ENCODE measurements around the gene NEURL1.
A peak's percentile ranks its signal among the peaks of the same experiment; 100 is the strongest.
"Not testable (repeated sequence)": the region's sequence is repeated elsewhere in the genome, so short reads cannot be mapped to it uniquely, and the experiment has no call there.

The NEURL1 gene

DNA sequence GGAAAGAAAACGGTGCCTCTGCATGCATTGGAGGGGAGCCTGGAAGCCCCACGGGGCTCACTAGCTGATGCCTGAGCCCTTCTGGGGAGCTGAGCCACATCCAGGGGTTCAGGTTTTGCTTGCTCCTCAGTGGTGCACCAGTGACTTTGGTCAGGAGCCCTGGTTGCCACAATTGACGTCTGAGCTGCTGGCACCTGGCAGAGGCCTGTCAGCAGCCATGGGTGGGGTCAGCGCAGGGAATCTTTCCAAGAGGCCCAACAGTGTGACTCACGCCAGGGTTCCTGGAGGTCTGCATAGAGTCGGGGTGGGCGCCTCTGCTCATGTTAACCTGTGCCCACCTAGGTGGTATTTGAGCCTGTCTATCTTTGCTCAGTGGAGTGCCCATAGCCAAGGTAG lies 138.7 kb downstream of the NEURL1 start:
- no peak for DNase-seq

DNA sequence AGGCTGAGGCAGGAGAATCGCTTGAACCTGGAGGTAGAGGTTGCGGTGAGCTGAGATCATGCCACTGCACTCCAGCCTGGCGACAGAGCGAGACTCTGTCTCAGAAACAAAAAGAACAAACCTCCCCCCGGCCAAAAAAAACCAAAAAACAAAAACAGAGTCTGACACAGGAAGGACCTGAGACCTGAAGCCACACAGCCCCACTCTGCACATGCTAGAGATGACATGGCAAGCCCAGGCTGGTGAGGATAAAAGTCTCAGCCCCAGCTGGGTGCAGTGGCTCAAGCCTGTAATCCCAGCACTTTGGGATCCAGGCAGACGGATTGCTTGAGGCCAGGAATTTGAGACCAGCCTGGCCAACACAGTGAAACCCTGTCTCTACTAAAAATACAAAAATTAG lies 139.4 kb downstream of the NEURL1 start:
- not testable (repeated sequence) for DNase-seq

DNA sequence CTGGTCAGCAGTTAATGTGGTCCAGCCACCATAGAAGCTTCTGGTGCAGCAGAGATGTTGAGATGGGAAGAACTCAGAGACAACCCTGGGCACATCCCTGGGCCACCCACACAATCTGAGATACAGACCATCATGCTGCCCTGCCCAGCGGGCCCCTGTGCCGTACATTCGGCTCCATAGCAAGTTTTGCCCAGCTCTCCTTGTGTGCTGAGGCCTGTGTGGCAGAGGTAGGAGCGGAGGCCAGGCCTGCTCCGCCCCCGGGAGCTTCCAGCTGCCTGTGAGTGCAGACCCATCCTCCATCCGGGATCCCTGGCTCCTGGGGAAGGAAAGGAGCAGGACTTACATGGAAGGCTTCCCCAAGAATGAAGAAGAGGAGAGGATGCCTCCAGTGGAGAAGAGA lies 140.3 kb downstream of the NEURL1 start:
- no peak for DNase-seq

DNA sequence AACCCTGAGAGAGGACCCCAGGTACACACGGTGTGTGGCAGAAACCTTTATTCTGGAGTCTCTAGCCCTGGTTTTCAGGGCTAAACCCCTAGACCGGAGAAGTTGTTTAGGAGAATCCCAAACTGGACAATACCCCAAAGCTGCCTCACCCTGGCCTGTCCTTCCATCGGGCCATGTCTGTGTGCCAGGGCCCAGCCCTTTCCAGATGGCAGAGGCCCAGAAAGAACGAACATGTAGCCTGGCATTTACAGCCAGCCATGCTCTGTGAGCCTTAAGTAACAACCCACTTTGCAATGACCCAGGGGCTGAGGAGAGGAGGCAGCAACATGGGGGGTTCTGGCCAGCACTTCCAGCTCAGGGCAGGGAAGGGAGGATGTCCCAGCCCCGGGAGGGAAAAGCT lies 142.1 kb downstream of the NEURL1 start:
- DNase-seq: no peak

DNA sequence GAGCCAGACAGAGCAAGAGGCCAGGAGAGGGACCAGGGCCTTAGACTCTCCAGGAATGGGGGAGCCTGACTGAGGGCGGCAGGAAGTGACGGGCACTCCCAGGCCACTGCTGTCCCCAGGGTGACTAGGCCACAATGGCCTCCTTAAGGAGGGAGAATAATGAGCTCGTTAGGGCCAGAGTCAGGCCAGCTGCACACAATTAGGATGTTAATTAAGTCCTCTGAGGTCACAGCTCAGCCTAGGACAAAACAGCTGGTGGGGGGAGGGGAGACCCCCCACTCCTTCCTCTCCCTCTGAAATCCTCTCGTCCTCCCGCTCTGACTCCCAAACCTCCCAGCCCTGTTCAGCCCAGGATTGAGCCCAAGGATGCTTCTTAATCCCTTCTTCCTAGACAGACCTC lies 143.0 kb downstream of the NEURL1 start:
- DNase-seq: no peak

DNA sequence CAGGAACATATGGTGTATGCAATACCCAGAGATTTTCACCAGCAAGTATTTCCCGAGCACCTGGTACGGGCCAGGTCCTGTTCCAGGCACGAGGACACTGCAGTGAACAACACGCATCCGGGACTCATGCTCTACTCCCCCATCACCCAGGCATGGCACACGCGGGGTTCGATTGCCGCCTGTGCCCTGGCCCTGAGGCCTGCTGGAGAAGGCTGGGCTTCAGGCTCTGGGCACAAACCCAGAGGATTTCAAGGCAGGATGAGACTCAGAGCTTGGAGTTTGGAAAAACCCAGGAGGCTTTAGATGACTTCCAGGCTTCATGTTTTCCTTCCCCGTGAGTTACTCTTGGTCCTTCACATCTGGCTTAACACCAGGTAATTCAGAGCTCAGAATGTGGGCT lies 143.5 kb downstream of the NEURL1 start:
- no peak for DNase-seq

DNA sequence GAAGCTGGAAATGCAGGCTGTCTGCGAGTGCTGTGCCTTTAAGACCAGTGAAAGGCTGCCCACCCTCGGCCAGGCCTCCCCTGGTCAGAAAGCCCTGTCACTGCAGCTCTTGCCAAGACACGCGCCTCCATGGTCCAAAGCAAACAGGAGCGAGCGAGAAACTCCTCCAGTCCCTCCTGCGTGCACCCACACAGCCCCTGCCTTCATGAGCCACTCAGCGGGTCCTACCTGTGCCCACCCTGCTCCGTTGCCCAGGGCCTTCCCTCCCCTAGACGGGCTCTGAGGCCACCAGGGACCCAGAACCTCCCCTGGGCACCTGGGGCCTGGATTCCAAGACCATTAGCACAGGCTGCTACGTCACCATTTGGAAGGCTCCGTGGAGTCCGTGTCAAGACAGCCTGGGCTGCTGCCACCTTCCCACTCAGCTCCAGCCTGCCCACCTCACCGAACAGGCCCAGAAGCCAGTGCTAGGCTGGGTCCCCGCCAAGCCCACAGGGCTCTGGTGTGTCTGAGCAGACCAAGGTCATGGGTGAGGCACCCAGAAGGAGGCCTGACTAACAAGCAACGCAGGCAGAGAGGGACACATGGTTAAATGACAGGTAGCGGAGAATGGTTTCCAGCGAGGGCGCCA lies 144.5 kb downstream of the NEURL1 start:
- DNase-seq: peak; percentile 82

DNA sequence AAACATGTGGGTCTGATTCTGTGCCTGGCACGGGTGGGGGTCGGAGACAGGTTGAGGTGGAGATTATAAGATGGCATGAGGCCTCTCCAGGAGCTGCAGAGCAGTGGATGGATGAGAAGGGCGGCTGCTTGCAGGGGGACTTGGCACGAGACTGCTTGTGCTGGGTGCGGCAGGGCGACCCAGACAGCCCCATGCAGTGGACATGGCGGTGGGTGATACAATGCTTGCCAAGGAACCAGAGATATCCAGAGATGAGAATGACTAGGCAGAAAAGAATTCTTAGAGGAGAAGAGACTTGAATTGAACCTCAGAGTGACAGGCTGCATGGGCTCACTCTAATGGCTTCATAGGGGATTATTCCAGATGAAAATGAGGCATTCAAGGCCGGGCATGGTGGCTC lies 145.4 kb downstream of the NEURL1 start:
- no peak for DNase-seq

DNA sequence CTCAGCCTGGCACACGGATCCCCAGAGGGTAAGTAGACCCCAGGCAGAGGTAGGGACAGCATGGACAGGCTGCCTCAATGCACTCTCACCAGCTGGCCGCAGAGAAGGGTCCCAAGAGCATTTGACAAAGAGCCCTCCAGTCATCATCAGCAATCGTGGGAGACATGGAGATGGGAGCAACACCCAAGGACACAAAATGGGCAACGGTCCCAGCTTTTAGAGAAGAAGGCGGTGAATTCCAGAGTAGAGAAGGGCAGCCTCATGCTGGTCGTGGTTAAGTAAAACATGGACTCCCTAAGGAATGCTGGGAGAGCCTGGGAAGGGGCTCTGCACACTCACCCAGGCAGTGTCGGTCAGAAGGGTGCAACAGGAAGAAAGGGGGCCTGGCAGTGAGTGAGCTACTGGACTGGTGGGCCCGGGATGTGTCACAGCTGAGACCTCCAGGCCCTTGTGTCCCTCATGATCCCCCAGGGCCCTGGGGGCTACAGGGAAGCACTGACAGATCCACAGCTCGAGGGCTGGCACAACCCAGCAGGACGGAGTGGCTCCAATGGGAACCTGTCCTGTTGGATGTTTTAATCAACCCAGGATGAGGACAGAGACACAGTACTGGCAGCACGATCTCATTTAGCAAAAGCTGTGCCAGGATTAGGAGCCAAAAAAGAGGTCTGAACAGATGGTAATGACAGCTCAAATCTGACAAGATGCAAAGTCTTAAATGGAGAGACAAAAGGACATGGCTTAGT lies 147.1 kb downstream of the NEURL1 start:
- DNase-seq: no peak

DNA sequence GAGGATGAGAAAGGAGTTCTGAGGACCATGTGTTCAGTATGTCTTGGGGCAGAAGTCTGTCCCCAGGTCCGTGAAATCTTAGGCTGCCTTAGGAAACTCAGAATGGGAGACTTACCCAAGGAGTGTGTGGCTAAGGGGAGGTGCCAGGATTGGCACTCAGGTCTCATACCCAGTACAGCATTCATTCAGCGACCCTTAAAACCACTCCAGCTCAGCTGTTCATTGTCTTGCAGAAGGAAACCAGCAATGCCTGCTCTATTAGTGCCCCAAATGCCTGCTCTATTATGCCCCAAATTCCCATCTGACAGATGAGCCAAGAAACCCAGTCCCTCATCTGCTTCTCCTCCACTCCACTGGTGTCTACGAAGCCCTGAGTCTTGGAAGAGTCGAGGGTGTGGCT lies 147.8 kb downstream of the NEURL1 start:
- no peak for DNase-seq
